NCI-H2227 (cell line): ENCODE results near the gene THSD8.
A peak's percentile ranks its signal among the peaks of the same experiment; 100 is the strongest.
"Not testable (repeated sequence)": the region's sequence is repeated elsewhere in the genome, so short reads cannot be mapped to it uniquely, and the experiment has no call there.

Experiments
- DNase-seq: peaks from one replicate; lab custom pipeline; 2025; ENCODE audit not compliant: unreplicated experiment; lab: John Stamatoyannopoulos, UW

The THSD8 gene

GRCh38 chr19:12821761-12822160, 19.9 kb downstream of the THSD8 start:
- DNase-seq: no peak

- DNase-seq: no peak
These were observed 23.6 kb downstream of the THSD8 start for GRCh38 chr19:12825254-12826131.

GRCh38 chr19:12828494-12828893, 26.6 kb downstream of the THSD8 start:
- DNase-seq: peak; percentile 24

GRCh38 chr19:12833418-12833737, 31.5 kb downstream of the THSD8 start:
- no peak for DNase-seq

GRCh38 chr19:12833738-12834565, 32.1 kb downstream of the THSD8 start:
- peak; percentile 80 for DNase-seq

- DNase-seq: peak; percentile 68
These were observed 32.7 kb downstream of the THSD8 start, which contains the start of gene RTBDN for GRCh38 chr19:12834566-12834943. Gene RTBDN (minus strand): TSS chr19:12834579. CDS start chr19:12829979, 4,600 bp downstream.

GRCh38 chr19:12834976-12835757, 33.3 kb downstream of the THSD8 start:
- peak; percentile 77 for DNase-seq

GRCh38 chr19:12836529-12836863, 34.6 kb downstream of the THSD8 start:
- no peak for DNase-seq

GRCh38 chr19:12837225-12837624, 35.4 kb downstream of the THSD8 start:
- no peak for DNase-seq

GRCh38 chr19:12838182-12838885, 36.5 kb downstream of the THSD8 start, which contains the start of gene MAST1:
Gene MAST1 (plus strand): TSS chr19:12838515. CDS start chr19:12838573, 58 bp downstream.
- peak; percentile 73 for DNase-seq

- DNase-seq: peak; percentile 18
These were observed 37.3 kb downstream of the THSD8 start for GRCh38 chr19:12838886-12839756.

- DNase-seq: peak; percentile 81
These were observed 38.5 kb downstream of the THSD8 start for GRCh38 chr19:12840091-12841079.

GRCh38 chr19:12841094-12841493, 39.2 kb downstream of the THSD8 start:
- DNase-seq: peak; percentile 96

GRCh38 chr19:12842511-12842910, 40.6 kb downstream of the THSD8 start:
- DNase-seq: no peak

GRCh38 chr19:12843328-12843727, 41.5 kb downstream of the THSD8 start:
- DNase-seq: no peak

GRCh38 chr19:12843999-12844732, 42.3 kb downstream of the THSD8 start:
- DNase-seq: no peak

- DNase-seq: not testable (repeated sequence)
These were observed 44.7 kb downstream of the THSD8 start for GRCh38 chr19:12846613-12847012.
